Measurements from ENCODE around the gene MRPL22.
"Not testable (repeated sequence)": the region's sequence is repeated elsewhere in the genome, so short reads cannot be mapped to it uniquely, and the experiment has no call there.

The MRPL22 gene

GRCh38 chr5:154940772-154941620 lies at the start of gene MRPL22:
MRPL22 (plus strand) TSS chr5:154941073; CDS start chr5:154941111, 38 bp downstream.
- H3K36me3 Mint-ChIP-seq = peaks cover under 1% of the 10 kb centered on the region
- H3K4me1 Mint-ChIP-seq = peaks cover 46% of the 10 kb centered on the region
- peak within 1 kb of the TSS; percentile 92 for H3K27ac Mint-ChIP-seq
- peak; percentile 95 for DNase-seq
- no peaks in the 10 kb centered on the region for H3K27me3 Mint-ChIP-seq
- H3K4me3 Mint-ChIP-seq = peak within 1 kb of the TSS; percentile 95
- CTCF ChIA-PET = interaction anchor here (0.7 kb wide), 1 partner anchor 13 kb away, joined by 4 read pairs; no protein-coding TSS in a partner anchor
- H3K9me3 Mint-ChIP-seq = no peaks in the 10 kb centered on the region

GRCh38 chr5:154892369-154892771 lies 48.5 kb upstream of the MRPL22 start:
- H3K4me3 Mint-ChIP-seq = no peak overlapping the region
- H3K27me3 Mint-ChIP-seq = no peaks in the 10 kb centered on the region
- H3K27ac Mint-ChIP-seq = no peak overlapping the region
- CTCF ChIA-PET = no interaction called here
- H3K4me1 Mint-ChIP-seq = peaks cover 6% of the 10 kb centered on the region
- H3K36me3 Mint-ChIP-seq = peaks cover 63% of the 10 kb centered on the region
- no peaks in the 10 kb centered on the region for H3K9me3 Mint-ChIP-seq
- no peak for DNase-seq

GRCh38 chr5:154893381-154893780 lies 47.5 kb upstream of the MRPL22 start:
- no peak for DNase-seq
- Mint-ChIP-seq H3K27ac (peak overlapping the region; percentile 17), H3K27me3 (no peaks in the 10 kb centered on the region), H3K9me3 (no peaks in the 10 kb centered on the region), H3K4me3 (no peak overlapping the region), H3K36me3 (peaks cover 61% of the 10 kb centered on the region), H3K4me1 (peaks cover 6% of the 10 kb centered on the region)
- CTCF ChIA-PET = interaction anchor here (0.6 kb wide), 1 partner anchor 155 kb away, joined by 4 read pairs; no protein-coding TSS in a partner anchor

GRCh38 chr5:154895606-154896561 lies 45.0 kb upstream of the MRPL22 start:
- no peak for DNase-seq
- Mint-ChIP-seq H3K4me3 (no peak overlapping the region), H3K4me1 (peaks cover 6% of the 10 kb centered on the region), H3K9me3 (no peaks in the 10 kb centered on the region), H3K27me3 (no peaks in the 10 kb centered on the region), H3K27ac (no peak overlapping the region), H3K36me3 (peaks cover 56% of the 10 kb centered on the region)
- CTCF ChIA-PET = no interaction called here

GRCh38 chr5:154896562-154897165 lies 44.2 kb upstream of the MRPL22 start:
- CTCF ChIA-PET = no interaction called here
- H3K27me3 Mint-ChIP-seq = no peaks in the 10 kb centered on the region
- no peak overlapping the region for H3K27ac Mint-ChIP-seq
- H3K4me1 Mint-ChIP-seq = peaks cover 6% of the 10 kb centered on the region
- H3K9me3 Mint-ChIP-seq = no peaks in the 10 kb centered on the region
- H3K36me3 Mint-ChIP-seq = peaks cover 50% of the 10 kb centered on the region
- H3K4me3 Mint-ChIP-seq = no peak overlapping the region
- no peak for DNase-seq

- Mint-ChIP-seq H3K4me1 (peaks cover 3% of the 10 kb centered on the region), H3K36me3 (peaks cover 52% of the 10 kb centered on the region), H3K9me3 (no peaks in the 10 kb centered on the region), H3K27me3 (no peaks in the 10 kb centered on the region), H3K4me3 (no peak overlapping the region), H3K27ac (no peak overlapping the region)
- CTCF ChIA-PET = no interaction called here
- no peak for DNase-seq
These were observed 42.7 kb upstream of the MRPL22 start for GRCh38 chr5:154898210-154898609.

- CTCF ChIA-PET = no interaction called here
These were observed 41.6 kb upstream of the MRPL22 start for GRCh38 chr5:154899151-154899816.

GRCh38 chr5:154900066-154900465 lies 40.8 kb upstream of the MRPL22 start:
- Mint-ChIP-seq H3K36me3 (peaks cover 55% of the 10 kb centered on the region), H3K27me3 (no peaks in the 10 kb centered on the region)
- CTCF ChIA-PET = no interaction called here

More at GRCh38 chr5:154899151-154899816, 41.6 kb upstream of the MRPL22 start:
- DNase-seq = no peak
- no peaks in the 10 kb centered on the region for H3K9me3 Mint-ChIP-seq
- H3K27ac Mint-ChIP-seq = peak overlapping the region; percentile 55
- no peaks in the 10 kb centered on the region for H3K27me3 Mint-ChIP-seq
- peaks cover 51% of the 10 kb centered on the region for H3K36me3 Mint-ChIP-seq
- no peak overlapping the region for H3K4me3 Mint-ChIP-seq
- no peaks in the 10 kb centered on the region for H3K4me1 Mint-ChIP-seq

GRCh38 chr5:154901276-154901675 lies 39.6 kb upstream of the MRPL22 start:
- peaks cover 50% of the 10 kb centered on the region for H3K36me3 Mint-ChIP-seq
- CTCF ChIA-PET = no interaction called here

More at GRCh38 chr5:154900066-154900465, 40.8 kb upstream of the MRPL22 start:
- H3K27ac Mint-ChIP-seq = no peak overlapping the region
- H3K4me1 Mint-ChIP-seq = no peaks in the 10 kb centered on the region
- H3K4me3 Mint-ChIP-seq = no peak overlapping the region
- H3K9me3 Mint-ChIP-seq = no peaks in the 10 kb centered on the region
- DNase-seq = no peak

GRCh38 chr5:154901913-154902312 lies 39.0 kb upstream of the MRPL22 start:
- no peaks in the 10 kb centered on the region for H3K9me3 Mint-ChIP-seq
- no peak overlapping the region for H3K27ac Mint-ChIP-seq
- peaks cover 47% of the 10 kb centered on the region for H3K36me3 Mint-ChIP-seq
- no peak for DNase-seq
- H3K4me1 Mint-ChIP-seq = no peaks in the 10 kb centered on the region
- no peaks in the 10 kb centered on the region for H3K27me3 Mint-ChIP-seq
- no peak overlapping the region for H3K4me3 Mint-ChIP-seq
- CTCF ChIA-PET = interaction anchor here (1.0 kb wide), 1 partner anchor 43 kb away, joined by 4 read pairs; no protein-coding TSS in a partner anchor

More at GRCh38 chr5:154901276-154901675, 39.6 kb upstream of the MRPL22 start:
- no peaks in the 10 kb centered on the region for H3K27me3 Mint-ChIP-seq
- no peaks in the 10 kb centered on the region for H3K9me3 Mint-ChIP-seq
- H3K4me1 Mint-ChIP-seq = no peaks in the 10 kb centered on the region
- no peak overlapping the region for H3K4me3 Mint-ChIP-seq
- no peak for DNase-seq
- no peak overlapping the region for H3K27ac Mint-ChIP-seq

GRCh38 chr5:154905601-154906000 lies 35.3 kb upstream of the MRPL22 start:
- H3K27ac Mint-ChIP-seq, CTCF ChIA-PET, DNase-seq, H3K9me3 Mint-ChIP-seq, H3K27me3 Mint-ChIP-seq, H3K4me1 Mint-ChIP-seq, H3K4me3 Mint-ChIP-seq: not testable (repeated sequence)
- peaks cover 39% of the 10 kb centered on the region for H3K36me3 Mint-ChIP-seq

GRCh38 chr5:154916874-154917273 lies 24.0 kb upstream of the MRPL22 start:
- H3K27ac Mint-ChIP-seq = no peak overlapping the region
- no peaks in the 10 kb centered on the region for H3K9me3 Mint-ChIP-seq
- CTCF ChIA-PET = interaction anchor here (1.3 to 1.5 kb wide), 2 partner anchors 10 to 12 kb away, joined by 4 to 6 read pairs; no protein-coding TSS in a partner anchor
- DNase-seq = no peak
- H3K4me1 Mint-ChIP-seq = no peaks in the 10 kb centered on the region
- H3K36me3 Mint-ChIP-seq = peaks cover 38% of the 10 kb centered on the region
- no peak overlapping the region for H3K4me3 Mint-ChIP-seq
- no peaks in the 10 kb centered on the region for H3K27me3 Mint-ChIP-seq

- no peak for DNase-seq
- Mint-ChIP-seq H3K4me1 (no peaks in the 10 kb centered on the region), H3K4me3 (no peak overlapping the region), H3K9me3 (no peaks in the 10 kb centered on the region), H3K27ac (no peak overlapping the region), H3K36me3 (peaks cover 31% of the 10 kb centered on the region), H3K27me3 (no peaks in the 10 kb centered on the region)
- CTCF ChIA-PET = interaction anchor here (1.5 kb wide), 1 partner anchor 11 kb away, joined by 6 read pairs; no protein-coding TSS in a partner anchor
These were observed 23.1 kb upstream of the MRPL22 start for GRCh38 chr5:154917757-154918156.

Data from activated naive CD4-positive, alpha-beta T cell treated with anti-CD3 and anti-CD28 coated beads, Interleukin-2, amount 10 ng/mL, durations not matched to agents 7 days and 5 days (primary cell).